ENCODE data around the gene MAGT1.

DNA sequence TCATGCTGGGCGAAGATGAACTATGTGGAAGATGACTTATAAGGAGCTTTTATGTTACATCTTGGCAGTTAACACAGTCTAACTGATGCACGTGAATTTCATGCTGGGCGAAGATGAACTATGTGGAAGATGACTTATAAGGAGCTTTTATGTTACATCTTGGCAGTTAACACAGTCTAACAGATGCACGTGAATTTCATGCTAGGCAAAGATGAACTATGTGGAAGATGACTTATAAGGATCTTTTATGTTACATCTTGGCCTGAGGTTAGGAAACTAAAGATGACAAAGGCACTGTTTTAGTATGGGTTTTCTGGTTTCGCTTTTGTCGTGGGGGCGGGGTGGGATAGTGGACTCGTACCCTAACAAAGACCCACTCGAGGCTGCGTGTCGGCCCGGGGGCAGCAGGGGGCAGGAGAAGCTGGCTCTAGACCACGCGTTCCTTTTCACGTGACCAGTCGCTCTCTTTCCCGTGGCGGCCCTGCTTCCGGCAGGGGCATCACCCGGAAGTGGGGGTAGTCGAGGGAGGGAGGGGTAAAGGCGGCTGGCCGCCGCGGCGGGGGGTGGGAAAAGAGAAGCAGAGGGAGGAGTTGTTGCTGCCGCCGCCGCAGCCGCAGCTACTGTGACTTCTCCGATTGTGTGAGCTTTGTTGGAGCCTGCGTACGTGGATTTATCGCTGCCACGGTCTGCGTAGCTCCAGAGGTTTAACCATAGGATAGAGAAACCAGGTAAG is 15.0 kb upstream of the MAGT1 start, which contains the start of gene ATP7A:
- TF ChIP-seq, protein P1, sequence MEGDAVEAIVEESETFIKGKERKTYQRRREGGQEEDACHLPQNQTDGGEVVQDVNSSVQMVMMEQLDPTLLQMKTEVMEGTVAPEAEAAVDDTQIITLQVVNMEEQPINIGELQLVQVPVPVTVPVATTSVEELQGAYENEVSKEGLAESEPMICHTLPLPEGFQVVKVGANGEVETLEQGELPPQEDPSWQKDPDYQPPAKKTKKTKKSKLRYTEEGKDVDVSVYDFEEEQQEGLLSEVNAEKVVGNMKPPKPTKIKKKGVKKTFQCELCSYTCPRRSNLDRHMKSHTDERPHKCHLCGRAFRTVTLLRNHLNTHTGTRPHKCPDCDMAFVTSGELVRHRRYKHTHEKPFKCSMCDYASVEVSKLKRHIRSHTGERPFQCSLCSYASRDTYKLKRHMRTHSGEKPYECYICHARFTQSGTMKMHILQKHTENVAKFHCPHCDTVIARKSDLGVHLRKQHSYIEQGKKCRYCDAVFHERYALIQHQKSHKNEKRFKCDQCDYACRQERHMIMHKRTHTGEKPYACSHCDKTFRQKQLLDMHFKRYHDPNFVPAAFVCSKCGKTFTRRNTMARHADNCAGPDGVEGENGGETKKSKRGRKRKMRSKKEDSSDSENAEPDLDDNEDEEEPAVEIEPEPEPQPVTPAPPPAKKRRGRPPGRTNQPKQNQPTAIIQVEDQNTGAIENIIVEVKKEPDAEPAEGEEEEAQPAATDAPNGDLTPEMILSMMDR (IDR thresholded peaks at IDR 0.05 in 4 of 5, conservative IDR thresholded peaks at IDR 0.05 in 1 of 5): peak; percentile 25 to 65 (median 59)
- peak; percentile 50 to 56 for TF ChIP-seq POLR2A (IDR thresholded peaks at IDR 0.05)

All from gastrocnemius medialis (tissue), 4 donors.